Fibroblast of mammary gland (primary cell): ENCODE results near the gene OR56A1.

ENCODE experiments used
- DNase-seq: peaks from one replicate; pipeline ENCODE4 v3.0.0-alpha.2; 2010; ENCODE audit warnings: low read depth
- H3K4me3 ChIP-seq: 2 replicates; pipeline ENCODE4 v1.5.1; 2011; ENCODE audit warnings: low read depth, mild to moderate bottlenecking, low read length, moderate library complexity; ENCODE audit not compliant: control insufficient read depth
- TF ChIP-seq, protein P1 (sequence below): conservative IDR thresholded peaks from 2 replicates; pipeline ENCODE4 v1.5.1; 2011; ENCODE audit warnings: low read depth, low read length, inconsistent platforms; ENCODE audit not compliant: control insufficient read depth, insufficient read depth

OR56A1 gene

DNA sequence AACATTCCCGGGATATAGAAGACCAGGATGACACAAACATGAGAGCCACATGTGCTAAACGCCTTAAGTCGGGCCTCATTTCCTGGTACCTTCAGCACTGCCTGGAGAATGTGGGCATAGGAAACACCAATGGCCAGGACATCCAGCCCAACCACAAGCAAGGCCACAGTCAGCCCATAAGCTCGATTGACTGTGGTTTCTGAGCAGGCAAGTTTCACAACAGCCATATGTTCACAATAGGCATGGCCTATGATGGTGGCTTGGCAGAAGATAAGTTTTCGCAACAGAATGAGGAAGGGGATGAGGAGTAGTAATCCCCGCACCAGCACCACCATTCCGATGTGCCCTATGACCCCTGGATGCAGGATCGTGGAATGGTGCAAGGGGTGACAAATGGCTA, 26.9 kb upstream of the OR56A1 start:
- TF ChIP-seq, protein P1, sequence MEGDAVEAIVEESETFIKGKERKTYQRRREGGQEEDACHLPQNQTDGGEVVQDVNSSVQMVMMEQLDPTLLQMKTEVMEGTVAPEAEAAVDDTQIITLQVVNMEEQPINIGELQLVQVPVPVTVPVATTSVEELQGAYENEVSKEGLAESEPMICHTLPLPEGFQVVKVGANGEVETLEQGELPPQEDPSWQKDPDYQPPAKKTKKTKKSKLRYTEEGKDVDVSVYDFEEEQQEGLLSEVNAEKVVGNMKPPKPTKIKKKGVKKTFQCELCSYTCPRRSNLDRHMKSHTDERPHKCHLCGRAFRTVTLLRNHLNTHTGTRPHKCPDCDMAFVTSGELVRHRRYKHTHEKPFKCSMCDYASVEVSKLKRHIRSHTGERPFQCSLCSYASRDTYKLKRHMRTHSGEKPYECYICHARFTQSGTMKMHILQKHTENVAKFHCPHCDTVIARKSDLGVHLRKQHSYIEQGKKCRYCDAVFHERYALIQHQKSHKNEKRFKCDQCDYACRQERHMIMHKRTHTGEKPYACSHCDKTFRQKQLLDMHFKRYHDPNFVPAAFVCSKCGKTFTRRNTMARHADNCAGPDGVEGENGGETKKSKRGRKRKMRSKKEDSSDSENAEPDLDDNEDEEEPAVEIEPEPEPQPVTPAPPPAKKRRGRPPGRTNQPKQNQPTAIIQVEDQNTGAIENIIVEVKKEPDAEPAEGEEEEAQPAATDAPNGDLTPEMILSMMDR = no peak
- H3K4me3 ChIP-seq = no peak overlapping the region
- no peak for DNase-seq

GRCh38 chr11:6055569-6055968, 25.0 kb upstream of the OR56A1 start:
- no peak for DNase-seq
- TF ChIP-seq, protein P1 = no peak
- H3K4me3 ChIP-seq = no peak overlapping the region

DNA sequence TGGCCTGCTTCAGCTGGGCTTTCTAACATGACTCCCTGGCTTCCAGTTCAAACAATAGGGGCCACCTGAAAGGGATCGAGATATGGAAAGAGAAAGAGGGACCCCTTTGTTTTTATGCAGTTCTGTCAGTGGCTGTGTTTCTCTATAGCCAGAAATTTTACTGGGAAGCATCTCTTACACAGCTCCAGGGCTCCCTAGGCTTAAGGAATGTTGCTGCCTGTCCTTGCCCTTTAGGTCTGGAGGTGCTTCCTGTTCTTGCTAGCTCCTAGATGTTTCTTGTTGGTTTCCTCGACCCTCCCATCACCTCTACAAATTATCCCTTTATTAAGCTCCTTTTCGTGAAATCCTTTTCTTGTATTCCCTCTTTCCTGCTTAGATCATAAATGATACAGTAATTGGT, 21.8 kb upstream of the OR56A1 start:
- no peak overlapping the region for H3K4me3 ChIP-seq
- no peak for DNase-seq
- TF ChIP-seq, protein P1 = no peak

GRCh38 chr11:6040874-6041273, 10.3 kb upstream of the OR56A1 start:
- no peak for DNase-seq
- TF ChIP-seq, protein P1 = no peak
- H3K4me3 ChIP-seq = no peak overlapping the region

DNA sequence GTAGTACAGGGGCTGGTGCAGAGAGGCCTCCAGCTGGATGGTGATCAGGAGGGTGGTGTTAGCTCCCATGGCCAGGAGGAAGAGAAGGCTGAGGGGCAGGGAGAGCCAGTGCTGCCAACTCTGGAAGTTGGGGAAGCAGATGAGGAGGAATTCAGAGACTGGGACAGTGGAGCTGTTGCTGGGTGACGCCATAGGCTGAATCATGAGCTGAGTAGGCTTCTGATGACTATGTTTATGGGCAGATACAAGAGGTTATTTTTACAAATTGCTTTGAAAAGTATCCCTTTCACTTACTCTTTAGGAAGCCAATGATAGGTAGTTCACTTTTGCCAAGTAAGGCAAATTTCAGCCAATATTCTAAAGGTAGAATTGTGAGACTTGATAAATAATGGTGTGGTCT, 3.1 kb downstream of the OR56A1 start:
- TF ChIP-seq, protein P1 = no peak
- no peak overlapping the region for H3K4me3 ChIP-seq
- peak; percentile 12 for DNase-seq

- no peak overlapping the region for H3K4me3 ChIP-seq
- DNase-seq = no peak
- TF ChIP-seq, protein P1 = no peak
Measured at GRCh38 chr11:6025056-6025455, 5.5 kb downstream of the OR56A1 start.

DNA sequence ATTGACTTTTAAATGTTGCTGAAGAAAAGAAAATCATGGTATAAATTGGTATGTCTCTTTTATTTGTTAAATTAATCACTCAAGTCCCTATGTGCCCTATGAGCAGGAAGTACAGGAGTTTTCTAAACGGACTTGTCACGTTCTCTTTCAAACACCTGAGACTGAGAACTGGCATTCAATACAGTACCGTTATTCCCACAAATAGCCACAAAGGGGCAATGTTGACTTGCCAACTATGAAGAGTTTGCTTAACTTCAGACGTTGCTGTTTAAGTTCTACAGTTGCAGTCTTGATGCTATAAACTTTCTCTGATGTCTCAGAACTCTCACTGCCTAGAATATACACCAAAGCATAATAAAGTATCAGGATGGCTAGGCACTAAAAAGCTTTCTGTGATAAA, 7.6 kb downstream of the OR56A1 start:
- no peak overlapping the region for H3K4me3 ChIP-seq
- peak; percentile 50 for DNase-seq
- TF ChIP-seq, protein P1 = peak; percentile 49
